SK-N-SH treated with all-trans-retinoic acid at 6 μM for 48 hours (cell line): ENCODE results near the gene GRHL1.

Experiments used
- ATAC-seq: fragments of 200-7000 bp; cut with Tn5 transposase; 3 replicates; pipeline ENCODE4 v1.9.1; 2020; ENCODE audit warnings: mild to moderate bottlenecking, moderate library complexity
- ARNTL ChIP-seq: fragments of 450-650 bp; formaldehyde crosslinking; IDR thresholded peaks from 2 replicates; pipeline ENCODE4 v1.5.0; 2020; ENCODE audit warnings: low read depth, mild to moderate bottlenecking, moderate library complexity, borderline replicate concordance
- BACH2 ChIP-seq: fragments of 250-450 bp; sonication (Bioruptor Pico); IDR thresholded peaks from 2 replicates; pipeline ENCODE4 v1.9.0; 2021; ENCODE audit warnings: mild to moderate bottlenecking, borderline replicate concordance
- CSDC2 ChIP-seq: fragments of 250-450 bp; sonication (Bioruptor Pico); IDR thresholded peaks from 2 replicates; pipeline ENCODE4 v1.5.0; 2020; ENCODE audit warnings: mild to moderate bottlenecking, moderate library complexity
- ESRRG ChIP-seq: fragments of 250-450 bp; sonication (Bioruptor Pico); IDR thresholded peaks from 2 replicates; pipeline ENCODE4 v1.6.1; 2021; ENCODE audit warnings: mild to moderate bottlenecking
- GLIS3 ChIP-seq: fragments of 250-450 bp; sonication (Bioruptor Pico); IDR thresholded peaks from 2 replicates; pipeline ENCODE4 v1.5.0; 2020; ENCODE audit warnings: mild to moderate bottlenecking, moderate library complexity
- ISL1 ChIP-seq: fragments of 250-450 bp; sonication (Bioruptor Pico); IDR thresholded peaks from 2 replicates; pipeline ENCODE4 v2.1.2; 2022; ENCODE audit warnings: mild to moderate bottlenecking, moderate library complexity
- OSR1 ChIP-seq: fragments of 250-450 bp; sonication (Bioruptor Pico); IDR thresholded peaks from 2 replicates; pipeline ENCODE4 v1.8.0; 2022; ENCODE audit warnings: moderate library complexity, mild to moderate bottlenecking, inconsistent platforms
- PPARA ChIP-seq: fragments of 250-450 bp; sonication (Bioruptor Pico); IDR thresholded peaks from 2 replicates; pipeline ENCODE4 v1.5.0; 2020; ENCODE audit warnings: mild to moderate bottlenecking, borderline replicate concordance
- RARB ChIP-seq: fragments of 250-450 bp; sonication (Bioruptor Pico); IDR thresholded peaks from 2 replicates; pipeline ENCODE4 v1.8.0; 2021; ENCODE audit warnings: mild to moderate bottlenecking, moderate library complexity
- SNAI2 ChIP-seq: fragments of 250-450 bp; sonication (Bioruptor Pico); IDR thresholded peaks from 2 replicates; pipeline ENCODE4 v1.5.0; 2020; ENCODE audit warnings: mild to moderate bottlenecking, moderate library complexity
- TCF4 ChIP-seq: fragments of 250-450 bp; sonication (Bioruptor Pico); IDR thresholded peaks from 2 replicates; pipeline ENCODE4 v1.8.0; 2021; ENCODE audit warnings: mild to moderate bottlenecking, moderate library complexity, borderline replicate concordance
- TOX ChIP-seq: fragments of 250-450 bp; sonication (Bioruptor Pico); IDR thresholded peaks from 2 replicates; pipeline ENCODE4 v1.8.0; 2021; ENCODE audit warnings: mild to moderate bottlenecking, moderate library complexity, borderline replicate concordance
- ZC3H10 ChIP-seq: fragments of 250-450 bp; sonication (Bioruptor Pico); IDR thresholded peaks from 2 replicates; pipeline ENCODE4 v1.5.1; 2021; ENCODE audit warnings: mild to moderate bottlenecking, moderate library complexity
- ZFP3 ChIP-seq: fragments of 250-450 bp; sonication (Bioruptor Pico); IDR thresholded peaks from 2 replicates; pipeline ENCODE4 v1.5.0; 2020; ENCODE audit warnings: mild to moderate bottlenecking, moderate library complexity
- ZFP30 ChIP-seq: fragments of 450-650 bp; formaldehyde crosslinking; IDR thresholded peaks from 2 replicates; pipeline ENCODE4 v1.5.0; 2022; ENCODE audit warnings: mild to moderate bottlenecking, moderate library complexity
- ZNF565 ChIP-seq: fragments of 450-650 bp; formaldehyde crosslinking; conservative IDR thresholded peaks from 2 replicates; pipeline ENCODE4 v1.5.0; 2020; ENCODE audit warnings: low read depth, mild to moderate bottlenecking, moderate library complexity
- ZNF70 ChIP-seq: fragments of 450-650 bp; formaldehyde crosslinking; IDR thresholded peaks from 2 replicates; pipeline ENCODE4 v1.5.0; 2020; ENCODE audit warnings: mild to moderate bottlenecking, moderate library complexity
- ZNF8 ChIP-seq: fragments of 450-650 bp; formaldehyde crosslinking; IDR thresholded peaks from 2 replicates; pipeline ENCODE4 v1.5.0; 2020; ENCODE audit warnings: mild to moderate bottlenecking, moderate library complexity
- TF ChIP-seq, protein P1 (sequence below): fragments of 250-450 bp; sonication (Bioruptor Pico); IDR thresholded peaks from 2 replicates; pipeline ENCODE4 v1.5.0; 2020; ENCODE audit warnings: mild to moderate bottlenecking, moderate library complexity
- TF ChIP-seq, protein P2 (sequence below): fragments of 250-450 bp; sonication (Bioruptor Pico); IDR thresholded peaks from 2 replicates; pipeline ENCODE4 v1.8.0; 2021; ENCODE audit warnings: low read depth, mild to moderate bottlenecking, moderate library complexity, borderline replicate concordance
- TF ChIP-seq, protein P3 (sequence below): fragments of 250-450 bp; sonication (Bioruptor Pico); IDR thresholded peaks from 2 replicates; pipeline ENCODE4 v1.5.1; 2021; ENCODE audit warnings: mild to moderate bottlenecking, moderate library complexity

The GRHL1 gene

DNA sequence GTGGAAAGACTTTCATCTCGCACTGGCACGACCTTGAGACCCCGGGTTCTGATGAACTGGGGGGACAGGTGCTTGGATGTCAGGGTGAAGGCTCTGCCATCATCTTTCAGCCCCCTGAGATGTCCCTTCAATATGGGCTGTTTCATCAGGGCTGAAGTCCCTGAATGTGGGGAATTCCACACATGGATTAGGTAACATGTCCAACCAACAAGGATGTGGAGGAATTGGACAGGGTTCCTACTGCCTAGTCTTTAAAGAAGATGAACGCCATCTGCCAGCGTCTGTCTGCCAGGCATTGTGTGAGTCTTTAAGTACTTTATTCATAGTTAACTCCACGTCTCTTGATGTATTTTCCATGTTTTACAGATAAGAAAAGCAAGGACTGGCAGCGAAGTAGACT is 5.9 kb upstream of the GRHL1 start:
- TF ChIP-seq OSR1 (no peak), RARB (CRISPR knock-in tag) (no peak), ZFP30 (CRISPR knock-in tag) (no peak), ARNTL (CRISPR knock-in tag) (no peak), SNAI2 (CRISPR knock-in tag) (no peak), ISL1 (no peak), ZNF8 (CRISPR knock-in tag) (no peak), TCF4 (CRISPR knock-in tag) (no peak), ZFP3 (CRISPR knock-in tag) (no peak), ZC3H10 (CRISPR knock-in tag) (no peak)
- no peak for ATAC-seq

DNA sequence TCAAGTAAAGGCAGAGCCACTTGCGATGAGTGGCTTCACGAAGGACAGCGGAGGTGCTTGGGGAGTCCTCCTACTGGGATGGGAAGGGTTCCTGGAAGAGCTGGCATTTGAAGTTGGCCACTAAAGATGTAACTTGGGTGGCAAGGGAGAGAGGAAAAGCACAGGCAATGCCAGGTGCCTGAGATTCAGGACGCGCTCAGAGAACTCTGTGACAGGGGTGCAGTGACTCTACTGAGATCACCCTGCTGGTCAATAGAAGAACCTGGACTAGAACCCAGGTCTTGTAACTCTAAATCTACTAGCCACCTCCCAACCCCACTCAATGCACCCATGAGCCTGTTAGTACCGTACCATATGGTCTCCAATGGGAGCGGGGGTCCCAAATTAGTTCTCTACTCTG is 5.4 kb upstream of the GRHL1 start:
- TF ChIP-seq, protein P1, sequence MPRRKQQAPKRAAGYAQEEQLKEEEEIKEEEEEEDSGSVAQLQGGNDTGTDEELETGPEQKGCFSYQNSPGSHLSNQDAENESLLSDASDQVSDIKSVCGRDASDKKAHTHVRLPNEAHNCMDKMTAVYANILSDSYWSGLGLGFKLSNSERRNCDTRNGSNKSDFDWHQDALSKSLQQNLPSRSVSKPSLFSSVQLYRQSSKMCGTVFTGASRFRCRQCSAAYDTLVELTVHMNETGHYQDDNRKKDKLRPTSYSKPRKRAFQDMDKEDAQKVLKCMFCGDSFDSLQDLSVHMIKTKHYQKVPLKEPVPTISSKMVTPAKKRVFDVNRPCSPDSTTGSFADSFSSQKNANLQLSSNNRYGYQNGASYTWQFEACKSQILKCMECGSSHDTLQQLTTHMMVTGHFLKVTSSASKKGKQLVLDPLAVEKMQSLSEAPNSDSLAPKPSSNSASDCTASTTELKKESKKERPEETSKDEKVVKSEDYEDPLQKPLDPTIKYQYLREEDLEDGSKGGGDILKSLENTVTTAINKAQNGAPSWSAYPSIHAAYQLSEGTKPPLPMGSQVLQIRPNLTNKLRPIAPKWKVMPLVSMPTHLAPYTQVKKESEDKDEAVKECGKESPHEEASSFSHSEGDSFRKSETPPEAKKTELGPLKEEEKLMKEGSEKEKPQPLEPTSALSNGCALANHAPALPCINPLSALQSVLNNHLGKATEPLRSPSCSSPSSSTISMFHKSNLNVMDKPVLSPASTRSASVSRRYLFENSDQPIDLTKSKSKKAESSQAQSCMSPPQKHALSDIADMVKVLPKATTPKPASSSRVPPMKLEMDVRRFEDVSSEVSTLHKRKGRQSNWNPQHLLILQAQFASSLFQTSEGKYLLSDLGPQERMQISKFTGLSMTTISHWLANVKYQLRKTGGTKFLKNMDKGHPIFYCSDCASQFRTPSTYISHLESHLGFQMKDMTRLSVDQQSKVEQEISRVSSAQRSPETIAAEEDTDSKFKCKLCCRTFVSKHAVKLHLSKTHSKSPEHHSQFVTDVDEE (CRISPR knock-in tag), result no peak
- TF ChIP-seq ESRRG (CRISPR knock-in tag), result no peak
- no peak for TF ChIP-seq TOX
- TF ChIP-seq BACH2 (CRISPR knock-in tag), result no peak
- no peak for TF ChIP-seq PPARA (CRISPR knock-in tag)
- TF ChIP-seq CSDC2, result no peak
- TF ChIP-seq ZFP30 (CRISPR knock-in tag), result no peak
- TF ChIP-seq OSR1, result no peak
- TF ChIP-seq ZNF70 (CRISPR knock-in tag), result no peak
- no peak for TF ChIP-seq ZNF8 (CRISPR knock-in tag)
- no peak for TF ChIP-seq ISL1
- TF ChIP-seq, protein P2, sequence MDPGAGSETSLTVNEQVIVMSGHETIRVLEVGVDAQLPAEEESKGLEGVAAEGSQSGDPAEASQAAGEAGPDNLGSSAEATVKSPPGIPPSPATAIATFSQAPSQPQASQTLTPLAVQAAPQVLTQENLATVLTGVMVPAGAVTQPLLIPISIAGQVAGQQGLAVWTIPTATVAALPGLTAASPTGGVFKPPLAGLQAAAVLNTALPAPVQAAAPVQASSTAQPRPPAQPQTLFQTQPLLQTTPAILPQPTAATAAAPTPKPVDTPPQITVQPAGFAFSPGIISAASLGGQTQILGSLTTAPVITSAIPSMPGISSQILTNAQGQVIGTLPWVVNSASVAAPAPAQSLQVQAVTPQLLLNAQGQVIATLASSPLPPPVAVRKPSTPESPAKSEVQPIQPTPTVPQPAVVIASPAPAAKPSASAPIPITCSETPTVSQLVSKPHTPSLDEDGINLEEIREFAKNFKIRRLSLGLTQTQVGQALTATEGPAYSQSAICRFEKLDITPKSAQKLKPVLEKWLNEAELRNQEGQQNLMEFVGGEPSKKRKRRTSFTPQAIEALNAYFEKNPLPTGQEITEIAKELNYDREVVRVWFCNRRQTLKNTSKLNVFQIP (CRISPR knock-in tag), result no peak
- TF ChIP-seq RARB (CRISPR knock-in tag), result no peak
- no peak for ATAC-seq

DNA sequence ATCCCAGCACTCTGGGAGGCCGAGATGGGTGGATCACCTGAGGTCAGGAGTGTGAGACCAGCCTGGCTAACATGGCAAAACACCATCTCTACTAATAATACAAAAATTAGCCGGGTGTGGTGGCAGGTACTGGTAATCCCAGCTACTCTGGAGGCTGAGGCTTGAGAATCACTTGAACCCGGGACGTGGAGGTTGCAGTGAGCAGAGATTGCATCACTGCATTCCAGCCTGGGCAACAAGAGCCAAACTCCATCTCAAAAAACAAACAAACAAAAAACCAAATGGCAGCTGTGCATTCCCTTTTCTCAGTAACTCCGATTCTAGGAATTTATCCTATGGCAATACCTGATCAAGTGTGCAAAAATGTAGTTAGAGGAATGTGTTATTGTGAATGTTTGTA is 4.7 kb upstream of the GRHL1 start:
- no peak for ATAC-seq
- TF ChIP-seq GLIS3 (CRISPR knock-in tag), result no peak
- TF ChIP-seq ZNF565 (CRISPR knock-in tag), result no peak
- TF ChIP-seq SNAI2 (CRISPR knock-in tag), result no peak
- TF ChIP-seq, protein P3, sequence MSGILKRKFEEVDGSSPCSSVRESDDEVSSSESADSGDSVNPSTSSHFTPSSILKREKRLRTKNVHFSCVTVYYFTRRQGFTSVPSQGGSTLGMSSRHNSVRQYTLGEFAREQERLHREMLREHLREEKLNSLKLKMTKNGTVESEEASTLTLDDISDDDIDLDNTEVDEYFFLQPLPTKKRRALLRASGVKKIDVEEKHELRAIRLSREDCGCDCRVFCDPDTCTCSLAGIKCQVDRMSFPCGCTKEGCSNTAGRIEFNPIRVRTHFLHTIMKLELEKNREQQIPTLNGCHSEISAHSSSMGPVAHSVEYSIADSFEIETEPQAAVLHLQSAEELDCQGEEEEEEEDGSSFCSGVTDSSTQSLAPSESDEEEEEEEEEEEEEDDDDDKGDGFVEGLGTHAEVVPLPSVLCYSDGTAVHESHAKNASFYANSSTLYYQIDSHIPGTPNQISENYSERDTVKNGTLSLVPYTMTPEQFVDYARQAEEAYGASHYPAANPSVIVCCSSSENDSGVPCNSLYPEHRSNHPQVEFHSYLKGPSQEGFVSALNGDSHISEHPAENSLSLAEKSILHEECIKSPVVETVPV (CRISPR knock-in tag), result no peak
- TF ChIP-seq PPARA (CRISPR knock-in tag), result no peak

DNA sequence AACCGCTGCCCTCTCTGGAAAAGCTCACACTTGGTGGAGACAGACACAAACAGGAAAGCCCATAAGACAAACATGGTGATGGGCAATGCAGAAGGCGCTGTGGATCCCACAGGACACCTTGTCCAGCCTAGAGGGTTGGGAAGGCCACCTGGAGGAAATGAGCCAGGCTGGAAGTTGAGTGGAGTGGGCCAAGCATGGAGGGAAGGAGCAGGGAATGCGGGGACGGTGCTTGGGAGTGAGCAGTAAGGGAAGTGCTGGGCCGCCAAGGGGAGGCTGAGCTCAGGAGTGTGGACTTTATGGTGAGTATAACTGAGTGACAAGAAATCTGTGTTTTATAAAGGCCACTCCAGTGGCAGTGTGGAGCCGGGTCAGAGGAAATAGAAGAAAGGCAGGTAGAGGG is 2.8 kb upstream of the GRHL1 start:
- TF ChIP-seq ESRRG (CRISPR knock-in tag), result no peak
- TF ChIP-seq, protein P3 (CRISPR knock-in tag), result no peak
- ATAC-seq, result no peak
